Naive B cell (primary cell): ENCODE results near the gene DEFB123. TPM values are rescaled to one million over a fixed set of nuclear protein-coding genes. Genes with fewer than 3 reads are reported as not detected.
"Not testable (repeated sequence)": the region's sequence is repeated elsewhere in the genome, so short reads cannot be mapped to it uniquely, and the experiment has no call there.

Experiments
- ATAC-seq, 2 donors: fragments of 150-1000 bp; cut with Tn5 transposase; 2 replicates each; pipeline ENCODE4 v1.10.0; 2021; ENCODE audit warnings: low read depth in 2 of 2, mild to moderate bottlenecking in 2 of 2, moderate library complexity in 2 of 2
- DNase-seq: peaks from one replicate; pipeline ENCODE4 v3.0.0; 2022
- H3K27ac Mint-ChIP-seq, 6 donors: one replicate each; pipeline ENCODE4 v1.8.0; 2020 to 2022; ENCODE audit warnings: mild to moderate bottlenecking in 6 of 6, mixed read lengths in 6 of 6, moderate library complexity in 5 of 6, inconsistent platforms in 2 of 6
- H3K27me3 Mint-ChIP-seq, 3 donors: one replicate each; pipeline ENCODE4 v1.8.0; 2021 to 2022; ENCODE audit warnings: mixed read lengths in 3 of 3, mild to moderate bottlenecking in 1 of 3
- H3K36me3 Mint-ChIP-seq, 2 donors: one replicate each; pipeline ENCODE4 v1.8.0; 2020 to 2022; ENCODE audit warnings: mixed read lengths in 2 of 2, inconsistent platforms in 1 of 2, mild to moderate bottlenecking in 1 of 2
- H3K4me1 Mint-ChIP-seq, 3 donors: one replicate each; pipeline ENCODE4 v1.8.0; 2020 to 2022; ENCODE audit warnings: mixed read lengths in 3 of 3, inconsistent platforms in 1 of 3, mild to moderate bottlenecking in 1 of 3, moderate library complexity in 1 of 3
- H3K4me3 Mint-ChIP-seq, 8 donors: one replicate each; pipeline ENCODE4 v1.8.0; 2020 to 2022; ENCODE audit warnings: mild to moderate bottlenecking in 8 of 8, mixed read lengths in 8 of 8, moderate library complexity in 8 of 8, inconsistent platforms in 2 of 8
- H3K9me3 Mint-ChIP-seq, 7 donors: one replicate each; pipeline ENCODE4 v1.8.0; 2020 to 2022; ENCODE audit warnings: mixed read lengths in 7 of 7, mild to moderate bottlenecking in 5 of 7, inconsistent platforms in 2 of 7, moderate library complexity in 1 of 7
- polyA plus RNA-seq, 6 donors: library from polyadenylated mRNA; unstranded; fragments of 300-500 nt; fragmentation: Illumina TruSeq; gene quantifications; one replicate each; pipeline ENCODE4 v1.2.3, GENCODE V29; 2021; ENCODE audit warnings: low read depth in 6 of 6

DEFB123 gene, protein sequence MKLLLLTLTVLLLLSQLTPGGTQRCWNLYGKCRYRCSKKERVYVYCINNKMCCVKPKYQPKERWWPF
- not detected for polyA plus RNA-seq

DNA sequence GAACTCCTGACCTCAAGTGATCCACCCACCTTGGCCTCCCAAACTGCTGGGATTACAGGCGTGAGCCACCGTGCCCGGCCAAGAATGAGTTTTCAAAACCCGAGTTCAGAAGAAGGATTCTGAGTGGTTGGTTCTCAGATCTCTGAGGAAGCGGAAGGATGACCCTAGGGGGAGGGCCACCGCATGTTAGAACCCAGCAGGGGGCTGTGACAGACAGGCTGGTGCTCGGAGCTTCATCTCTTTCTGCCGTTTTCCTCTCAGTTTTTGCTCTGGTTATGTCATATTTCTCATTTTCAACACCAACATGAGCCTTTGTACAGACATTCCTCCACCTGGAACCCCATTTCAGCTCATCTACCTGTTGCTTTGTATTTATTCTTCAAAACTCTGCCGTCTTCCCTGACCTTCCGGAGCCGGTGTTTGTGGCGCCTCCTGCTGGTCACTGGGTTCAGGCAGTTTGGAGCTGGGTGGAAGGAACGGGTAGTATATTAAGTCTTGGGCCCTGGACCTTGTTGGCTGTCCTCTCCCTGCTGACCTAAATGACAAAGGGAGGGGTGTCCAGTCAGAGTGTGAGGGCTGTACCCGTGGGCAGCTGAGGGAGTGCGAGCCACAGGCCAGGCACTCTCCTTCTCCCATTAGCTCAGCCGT is at the start of gene DEFB123:
DEFB123 (plus strand) TSS at position 621 of the 648 bp plus-strand sequence. CDS start 67 bp downstream, outside the sequence.
- DNase-seq (no peak), ATAC-seq (no peak)
- Mint-ChIP-seq H3K4me3 (no peak within 1 kb of the TSS), H3K4me1 (no peaks in the 10 kb centered on the region), H3K27ac (no peak within 1 kb of the TSS), H3K27me3 (peaks cover 6 to 32% (median 27%) of the 10 kb centered on the region in 3 donors), H3K36me3 (no peaks in the 10 kb centered on the region), H3K9me3 (peaks cover 0 to 6% (median 0%) of the 10 kb centered on the region in 7 donors)

DNA sequence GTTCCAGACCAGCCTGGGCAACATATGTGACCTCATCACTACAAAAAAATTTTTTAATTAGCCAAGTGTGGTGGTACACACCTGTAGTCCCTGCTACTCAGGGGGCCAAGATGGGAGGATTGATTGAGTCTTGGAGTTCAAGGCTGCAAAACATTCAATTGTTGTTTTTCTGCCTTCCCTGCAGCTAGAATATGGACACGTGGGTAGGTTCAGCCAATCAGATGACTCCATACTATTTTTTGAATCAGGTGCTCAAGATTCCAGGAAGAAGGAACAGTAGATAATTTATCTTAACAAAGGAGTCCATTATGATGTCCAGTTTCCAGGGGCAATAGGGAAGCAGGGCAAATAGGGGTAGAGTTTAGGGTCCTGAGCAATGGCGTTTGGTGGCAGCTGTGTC is 47.6 kb upstream of the DEFB123 start:
- no peak for ATAC-seq
- Mint-ChIP-seq H3K36me3 (no peaks in the 10 kb centered on the region), H3K27ac (peak overlapping the region in 1 of 6 donors; percentile 47), H3K9me3 (peaks cover 0 to 4% (median 2%) of the 10 kb centered on the region in 7 donors), H3K4me1 (no peaks in the 10 kb centered on the region), H3K4me3 (no peak overlapping the region), H3K27me3 (peaks cover 10 to 30% (median 14%) of the 10 kb centered on the region in 3 donors)
- no peak for DNase-seq

DNA sequence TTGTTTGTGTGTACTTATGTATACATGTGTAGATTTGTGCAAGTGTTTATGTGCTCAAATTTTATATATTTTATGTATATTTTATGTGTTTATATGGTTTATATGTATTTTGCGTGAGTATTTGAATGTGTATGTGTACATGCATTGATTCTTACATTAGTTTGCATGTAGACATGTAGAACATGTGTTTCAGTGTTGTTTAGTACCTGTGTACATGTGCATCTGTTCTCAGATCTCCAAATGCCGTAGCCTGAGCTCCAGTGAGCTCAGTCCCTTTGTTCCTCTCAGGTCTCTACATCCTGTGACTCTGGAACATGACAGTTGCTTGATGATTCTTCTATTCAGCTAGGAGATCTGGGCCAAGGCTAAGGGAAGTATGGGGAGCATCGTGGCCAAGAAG is 45.5 kb upstream of the DEFB123 start:
- peaks cover 0 to 4% (median 1%) of the 10 kb centered on the region in 7 donors for H3K9me3 Mint-ChIP-seq
- H3K27ac Mint-ChIP-seq, result no peak overlapping the region
- no peaks in the 10 kb centered on the region for H3K4me1 Mint-ChIP-seq
- DNase-seq (no peak), ATAC-seq (no peak)
- peaks cover 14 to 24% (median 15%) of the 10 kb centered on the region in 3 donors for H3K27me3 Mint-ChIP-seq
- no peak overlapping the region for H3K4me3 Mint-ChIP-seq
- H3K36me3 Mint-ChIP-seq, result peaks cover 0 to 3% of the 10 kb centered on the region in 2 donors

DNA sequence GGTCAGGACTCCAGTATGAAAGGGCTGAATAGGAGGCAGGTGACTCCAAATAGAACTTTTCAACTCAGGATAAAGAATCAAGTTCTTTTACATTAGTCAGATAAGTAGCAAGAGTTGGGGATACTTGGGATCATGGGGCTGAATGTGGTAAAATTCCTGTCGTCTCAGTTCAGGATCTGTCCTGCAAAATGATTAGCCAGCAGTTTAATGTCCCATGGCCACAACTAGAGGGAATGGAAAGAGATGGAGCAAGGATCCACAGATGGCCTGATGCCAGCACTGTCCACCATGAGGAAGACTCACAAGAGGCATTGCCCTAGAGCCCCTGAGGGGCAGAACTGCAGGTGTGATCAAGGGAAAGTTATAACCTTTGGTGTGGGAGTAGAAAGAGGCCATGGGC is 36.5 kb upstream of the DEFB123 start:
- no peak overlapping the region for H3K27ac Mint-ChIP-seq
- H3K4me1 Mint-ChIP-seq, result no peaks in the 10 kb centered on the region
- H3K4me3 Mint-ChIP-seq, result no peak overlapping the region
- ATAC-seq (no peak), DNase-seq (no peak)
- peaks cover 0 to 4% (median 0%) of the 10 kb centered on the region in 7 donors for H3K9me3 Mint-ChIP-seq
- peaks cover 0 to 4% of the 10 kb centered on the region in 2 donors for H3K36me3 Mint-ChIP-seq
- H3K27me3 Mint-ChIP-seq, result peaks cover 5 to 7% (median 5%) of the 10 kb centered on the region in 3 donors

DNA sequence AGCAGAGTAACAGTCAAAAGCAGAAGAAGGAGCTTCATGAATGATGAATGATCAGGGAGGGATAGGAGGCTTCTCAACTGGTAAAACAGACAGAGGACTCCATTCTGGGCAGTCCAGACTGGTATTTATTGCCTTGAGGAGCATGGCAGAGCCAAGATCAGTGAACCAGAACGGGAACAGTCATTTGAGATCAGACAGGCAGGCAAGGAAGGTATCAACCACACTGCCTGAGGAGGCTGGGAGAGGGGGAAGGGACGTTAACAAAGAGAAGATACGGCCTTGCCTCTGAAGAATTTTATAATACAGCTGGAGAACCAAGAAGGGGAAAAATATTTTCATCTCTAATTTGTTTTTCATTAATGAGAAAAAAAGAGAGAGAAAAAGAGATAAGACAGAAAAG is 34.3 kb upstream of the DEFB123 start, which contains the start of gene DEFB121:
DEFB121 (minus strand) TSS at position 101 of the 400 bp plus-strand sequence; CDS start at position 38, 63 bp downstream.
- H3K4me1 Mint-ChIP-seq, result no peaks in the 10 kb centered on the region

DNA sequence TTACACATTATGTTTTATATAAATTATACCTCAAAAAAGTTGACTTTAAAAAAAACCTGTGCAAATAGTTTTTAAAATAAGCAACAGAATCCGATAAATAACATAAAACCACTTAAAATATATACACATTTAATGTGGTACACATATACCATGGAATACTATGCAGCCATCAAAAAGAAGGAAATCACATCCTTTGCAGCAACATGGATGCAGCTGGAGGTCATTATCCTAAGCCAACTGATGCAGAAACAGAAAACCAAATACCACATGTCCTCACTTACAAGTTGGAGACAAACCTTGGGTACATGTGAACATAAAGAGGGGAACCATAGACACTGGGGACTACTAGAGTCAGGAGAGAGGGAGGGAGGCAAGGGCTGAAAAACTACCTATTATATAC is 30.4 kb upstream of the DEFB123 start:
- Mint-ChIP-seq H3K27me3 (peaks cover 11 to 20% (median 17%) of the 10 kb centered on the region in 3 donors), H3K4me3 (no peak overlapping the region), H3K4me1 (no peaks in the 10 kb centered on the region), H3K27ac (no peak overlapping the region), H3K9me3 (peaks cover 0 to 6% (median 1%) of the 10 kb centered on the region in 7 donors), H3K36me3 (no peaks in the 10 kb centered on the region)
- no peak for ATAC-seq
- DNase-seq, result no peak

More for the DNA sequence above, 34.3 kb upstream of the DEFB123 start, which contains the start of gene DEFB121:
- Mint-ChIP-seq H3K4me3 (no peak within 1 kb of the TSS), H3K9me3 (peaks cover 0 to 6% (median 1%) of the 10 kb centered on the region in 7 donors), H3K27ac (no peak within 1 kb of the TSS), H3K27me3 (peaks cover 0 to 7% (median 0%) of the 10 kb centered on the region in 3 donors), H3K36me3 (no peaks in the 10 kb centered on the region)
- DNase-seq (no peak), ATAC-seq (no peak)

DNA sequence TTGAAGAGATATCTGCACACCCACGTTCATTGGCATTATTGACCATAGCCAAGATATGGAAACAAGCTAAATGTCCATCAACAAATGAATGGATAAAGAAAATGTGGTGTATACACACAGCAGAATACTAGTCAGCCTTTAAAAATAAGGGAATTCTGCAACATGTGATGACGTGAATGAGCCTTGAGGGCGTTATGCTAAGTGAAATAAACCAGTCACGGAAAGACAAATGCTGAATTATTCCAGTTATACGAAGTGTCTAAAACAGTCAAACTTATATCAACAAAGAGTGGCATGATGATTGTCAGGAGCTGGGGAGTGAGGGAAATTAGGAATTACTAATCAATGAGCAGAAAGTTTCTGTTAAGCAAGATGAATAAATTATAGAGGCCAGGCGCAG is 26.1 kb upstream of the DEFB123 start:
- H3K9me3 Mint-ChIP-seq, result peaks cover 0 to 7% (median 4%) of the 10 kb centered on the region in 7 donors
- no peak overlapping the region for H3K27ac Mint-ChIP-seq
- H3K27me3 Mint-ChIP-seq, result peaks cover 18 to 26% (median 20%) of the 10 kb centered on the region in 3 donors
- ATAC-seq (no peak), DNase-seq (no peak)
- H3K4me1 Mint-ChIP-seq, result no peaks in the 10 kb centered on the region
- H3K4me3 Mint-ChIP-seq, result no peak overlapping the region
- H3K36me3 Mint-ChIP-seq, result no peaks in the 10 kb centered on the region

DNA sequence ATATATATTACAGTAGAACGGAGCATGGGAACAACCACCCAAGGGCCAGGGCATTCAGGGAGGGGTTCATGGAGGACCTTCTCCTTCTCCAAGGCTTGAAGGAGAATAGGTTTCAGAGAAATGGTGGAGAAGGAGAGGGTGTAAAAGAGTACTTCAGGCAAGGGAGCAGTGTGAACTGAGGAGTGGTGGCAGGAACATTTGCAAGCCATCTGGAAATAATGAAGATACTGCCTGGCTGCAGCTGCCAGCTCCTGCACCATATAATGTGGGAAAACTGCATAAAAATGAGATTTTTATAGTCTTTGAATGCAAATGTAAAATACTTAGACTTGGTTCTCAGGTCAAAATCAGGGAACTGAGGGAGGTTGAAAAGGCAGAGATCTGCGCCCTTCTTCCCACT is 24.8 kb upstream of the DEFB123 start:
- Mint-ChIP-seq H3K36me3 (no peaks in the 10 kb centered on the region), H3K27me3 (peaks cover 18 to 24% (median 20%) of the 10 kb centered on the region in 3 donors), H3K4me3 (no peak overlapping the region), H3K4me1 (no peaks in the 10 kb centered on the region), H3K9me3 (peaks cover 0 to 9% (median 5%) of the 10 kb centered on the region in 7 donors), H3K27ac (no peak overlapping the region)
- DNase-seq, result no peak
- ATAC-seq, result no peak

DNA sequence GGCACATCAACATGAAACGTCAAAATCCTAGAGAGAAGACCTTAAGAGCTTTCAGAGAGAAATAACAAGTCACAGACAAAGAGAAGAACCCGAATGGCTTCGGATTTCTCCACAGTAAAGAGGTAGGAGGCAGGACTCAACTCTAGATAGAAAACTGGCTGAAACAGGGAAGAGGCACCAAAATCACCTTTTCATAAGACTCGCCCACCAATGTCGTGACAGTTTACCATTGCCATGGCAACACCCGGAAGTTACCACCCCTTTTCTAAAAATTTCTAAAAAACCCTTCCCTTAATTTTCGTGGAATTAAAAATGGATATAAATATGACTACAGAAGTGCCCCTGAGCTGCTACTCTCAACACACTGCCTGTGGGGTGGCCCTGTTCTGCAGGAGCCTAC is 22.1 kb upstream of the DEFB123 start:
- no peaks in the 10 kb centered on the region for H3K36me3 Mint-ChIP-seq
- ATAC-seq (no peak), DNase-seq (no peak)
- peaks cover 12 to 21% (median 18%) of the 10 kb centered on the region in 3 donors for H3K27me3 Mint-ChIP-seq
- H3K9me3 Mint-ChIP-seq, result peaks cover 0 to 9% (median 5%) of the 10 kb centered on the region in 7 donors
- no peak overlapping the region for H3K27ac Mint-ChIP-seq
- H3K4me3 Mint-ChIP-seq, result no peak overlapping the region
- no peaks in the 10 kb centered on the region for H3K4me1 Mint-ChIP-seq

DNA sequence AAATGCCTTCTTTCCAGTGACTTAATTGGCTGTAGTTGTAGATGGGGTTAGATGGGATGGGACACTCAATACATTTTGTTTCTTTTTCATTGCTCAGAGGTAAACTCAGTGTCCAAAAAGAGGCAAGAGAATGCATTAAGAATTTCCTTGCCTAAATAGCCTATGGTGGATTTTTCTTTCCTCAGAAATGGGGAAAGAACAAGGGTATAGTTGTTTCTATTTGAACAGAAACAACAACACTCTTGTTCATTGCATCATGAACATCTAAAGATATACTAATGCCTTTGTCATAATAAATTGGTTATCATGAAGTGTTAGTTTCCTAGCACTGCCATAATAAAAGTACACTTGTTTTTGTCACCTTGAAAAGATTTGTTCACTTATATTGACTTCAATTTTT is 14.6 kb upstream of the DEFB123 start:
- H3K4me3 Mint-ChIP-seq, result no peak overlapping the region
- H3K9me3 Mint-ChIP-seq, result peaks cover 0 to 13% (median 6%) of the 10 kb centered on the region in 7 donors
- no peak overlapping the region for H3K27ac Mint-ChIP-seq
- ATAC-seq (no peak), DNase-seq (no peak)
- peaks cover 6 to 12% (median 8%) of the 10 kb centered on the region in 3 donors for H3K27me3 Mint-ChIP-seq
- no peaks in the 10 kb centered on the region for H3K36me3 Mint-ChIP-seq
- no peaks in the 10 kb centered on the region for H3K4me1 Mint-ChIP-seq

DNA sequence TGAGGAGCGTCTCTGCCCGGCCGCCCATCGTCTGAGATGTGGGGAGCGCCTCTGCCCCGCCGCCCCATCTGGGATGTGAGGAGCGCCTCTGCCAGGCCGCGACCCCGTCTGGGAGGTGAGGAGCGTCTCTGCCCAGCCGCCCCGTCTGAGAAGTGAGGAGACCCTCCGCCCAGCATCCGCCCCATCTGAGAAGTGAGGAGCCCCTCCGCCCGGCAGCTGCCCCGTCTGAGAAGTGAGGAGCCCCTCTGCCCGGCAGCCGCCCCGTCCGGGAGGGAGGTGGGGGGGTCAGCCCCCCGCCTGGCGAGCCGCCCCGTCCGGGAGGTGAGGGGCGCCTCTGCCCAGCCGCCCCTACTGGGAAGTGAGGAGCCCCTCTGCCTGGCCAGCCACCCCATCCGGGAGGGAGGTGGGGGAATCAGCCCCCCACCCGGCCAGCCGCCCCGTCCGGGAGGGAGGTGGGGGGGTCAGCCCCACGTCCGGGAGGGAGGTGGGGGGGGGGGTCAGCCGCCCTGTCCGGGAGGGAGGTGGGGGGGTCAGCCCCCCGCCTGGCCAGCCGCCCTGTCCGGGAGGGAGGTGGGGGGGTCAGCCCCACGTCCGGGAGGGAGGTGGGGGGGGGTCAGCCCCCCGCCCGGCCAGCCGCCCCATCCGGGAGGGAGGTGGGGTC is 13.4 kb upstream of the DEFB123 start:
- not testable (repeated sequence) for ATAC-seq, H3K4me3 Mint-ChIP-seq, H3K4me1 Mint-ChIP-seq, H3K27ac Mint-ChIP-seq, DNase-seq, H3K36me3 Mint-ChIP-seq
- Mint-ChIP-seq H3K27me3 (peaks cover 6 to 12% (median 8%) of the 10 kb centered on the region in 3 donors), H3K9me3 (peaks cover 0 to 13% (median 6%) of the 10 kb centered on the region in 7 donors)

DNA sequence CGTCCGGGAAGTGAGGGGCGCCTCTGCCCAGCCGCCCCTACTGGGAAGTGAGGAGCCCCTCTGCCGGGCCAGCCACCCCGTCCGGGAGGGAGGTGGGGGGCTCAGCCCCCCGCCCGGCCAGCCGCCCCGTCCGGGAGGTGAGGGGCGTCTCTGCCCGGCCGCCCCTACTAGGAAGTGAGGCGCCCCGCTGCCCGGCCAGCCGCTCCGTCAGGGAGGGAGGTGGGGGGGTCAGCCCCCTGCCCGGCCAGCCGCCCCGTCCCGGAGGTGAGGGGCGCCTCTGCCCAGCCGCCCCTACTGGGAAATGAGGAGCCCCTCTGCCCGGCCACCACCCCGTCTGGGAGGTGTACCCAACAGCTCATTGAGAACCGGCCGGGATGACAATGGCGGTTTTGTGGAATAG is 12.9 kb upstream of the DEFB123 start:
- peaks cover 0 to 13% (median 6%) of the 10 kb centered on the region in 7 donors for H3K9me3 Mint-ChIP-seq
- not testable (repeated sequence) for H3K36me3 Mint-ChIP-seq, ATAC-seq, H3K4me1 Mint-ChIP-seq, DNase-seq, H3K4me3 Mint-ChIP-seq, H3K27ac Mint-ChIP-seq
- H3K27me3 Mint-ChIP-seq, result peaks cover 8 to 14% (median 8%) of the 10 kb centered on the region in 3 donors

DNA sequence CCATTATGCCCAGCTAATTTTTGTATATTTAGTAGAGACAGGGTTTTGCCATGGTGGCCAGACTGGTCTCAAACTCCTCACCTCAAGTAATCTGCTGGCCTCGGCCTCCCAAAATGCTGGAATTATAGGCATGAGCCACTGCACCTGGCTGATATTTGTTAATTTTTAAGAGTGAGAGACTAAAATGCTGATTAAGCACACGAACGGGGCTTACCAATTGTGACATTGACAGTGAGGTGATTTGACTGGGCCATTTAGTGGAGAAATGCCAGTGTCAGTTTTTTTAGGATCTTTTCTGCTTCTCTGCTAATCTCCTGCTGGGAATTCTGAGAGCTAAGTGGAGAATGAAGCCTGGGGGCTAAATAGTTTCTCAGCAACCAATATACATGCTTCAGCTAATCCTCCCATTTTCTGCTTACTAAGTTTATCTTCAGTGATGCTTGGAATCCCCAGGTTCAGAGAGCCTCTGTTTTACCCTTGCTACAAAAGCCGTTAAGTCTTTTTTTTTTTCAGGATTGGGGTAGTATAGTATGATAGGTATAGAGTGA is 9.8 kb upstream of the DEFB123 start:
- no peak for ATAC-seq
- no peak for DNase-seq
- Mint-ChIP-seq H3K9me3 (peaks cover 0 to 10% (median 6%) of the 10 kb centered on the region in 7 donors), H3K27ac (no peak overlapping the region), H3K27me3 (peaks cover 4 to 21% (median 16%) of the 10 kb centered on the region in 3 donors), H3K36me3 (no peaks in the 10 kb centered on the region), H3K4me3 (no peak overlapping the region), H3K4me1 (no peaks in the 10 kb centered on the region)
